ENCODE measurements around the gene JMJD1C.

The JMJD1C gene

GRCh38 chr10:63487990-63488389 is 22.2 kb upstream of the JMJD1C start:
- Histone ChIP-seq H3K4me3 (ENCODE audit: insufficient read depth, low read length, poor library complexity, severe bottlenecking) (no peak overlapping the region), H3K79me2 (ENCODE audit: insufficient read depth, low read length) (no peaks in the 10 kb centered on the region)

GRCh38 chr10:63483983-63484382 is 18.2 kb upstream of the JMJD1C start:
- H3K79me2 ChIP-seq (ENCODE audit: insufficient read depth, low read length): 0 out of 2 replicates have a peak, but pooled peaks cover 5% of the 10 kb centered on the region
- no peak for TF ChIP-seq EZH2phosphoT487 (conservative IDR thresholded peaks at IDR 0.05; ENCODE audit: low read length)
- H3K9ac ChIP-seq (ENCODE audit: low read length): no peak overlapping the region
- no peaks in the 10 kb centered on the region for H3K9me2 ChIP-seq (replicated peaks; ENCODE audit: insufficient read depth, low read length)
- no peak overlapping the region for H3K4me2 ChIP-seq (ENCODE audit: low read depth, low read length, poor library complexity, severe bottlenecking)
- no peak overlapping the region for H3K4me3 ChIP-seq (ENCODE audit: insufficient read depth, low read length, poor library complexity, severe bottlenecking)
- no peak overlapping the region for H3K27ac ChIP-seq (ENCODE audit: low read depth, low read length)
- H4K20me1 ChIP-seq (ENCODE audit: low read depth, low read length): 0 out of 2 replicates have a peak, but pooled peaks cover 9% of the 10 kb centered on the region
- H3K36me3 ChIP-seq (ENCODE audit: low read length): no peaks in the 10 kb centered on the region
- H3F3A ChIP-seq (ENCODE audit: insufficient read depth): no peaks in the 10 kb centered on the region
- no peaks in the 10 kb centered on the region for H3K9me3 ChIP-seq (ENCODE audit: insufficient read depth, low read length)
- H2AFZ ChIP-seq (ENCODE audit: low read depth, low read length, severe bottlenecking): no peak overlapping the region
- no peaks in the 10 kb centered on the region for H3K27me3 ChIP-seq (ENCODE audit: low read length)

More at GRCh38 chr10:63487990-63488389, 22.2 kb upstream of the JMJD1C start:
- no peak overlapping the region for H2AFZ ChIP-seq (ENCODE audit: low read depth, low read length, severe bottlenecking)
- H3K4me2 ChIP-seq (ENCODE audit: low read depth, low read length, poor library complexity, severe bottlenecking): no peak overlapping the region
- H3K9me3 ChIP-seq (ENCODE audit: insufficient read depth, low read length): no peaks in the 10 kb centered on the region
- no peaks in the 10 kb centered on the region; the same call in 1 of the 2 replicates for H3K9me2 ChIP-seq (replicated peaks; ENCODE audit: insufficient read depth, low read length)
- H3K36me3 ChIP-seq (ENCODE audit: low read length): no peaks in the 10 kb centered on the region
- no peak overlapping the region for H3K9ac ChIP-seq (ENCODE audit: low read length)
- H3F3A ChIP-seq (ENCODE audit: insufficient read depth): no peaks in the 10 kb centered on the region
- 0 out of 2 replicates have a peak, but pooled peaks cover 3% of the 10 kb centered on the region for H4K20me1 ChIP-seq (ENCODE audit: low read depth, low read length)
- no peaks in the 10 kb centered on the region for H3K27me3 ChIP-seq (ENCODE audit: low read length)
- H3K27ac ChIP-seq (ENCODE audit: low read depth, low read length): no peak overlapping the region
- TF ChIP-seq CTCF (IDR thresholded peaks at IDR 0.05; ENCODE audit: insufficient read depth, low read length, poor library complexity, severe bottlenecking): no peak
- no peak for TF ChIP-seq EZH2phosphoT487 (conservative IDR thresholded peaks at IDR 0.05; ENCODE audit: low read length)

- Histone ChIP-seq H3F3A (ENCODE audit: insufficient read depth) (0 out of 2 replicates have a peak, but pooled peaks cover 3% of the 10 kb centered on the region), H3K4me2 (ENCODE audit: low read depth, low read length, poor library complexity, severe bottlenecking) (no peak overlapping the region), H3K9ac (ENCODE audit: low read length) (no peak overlapping the region), H2AFZ (ENCODE audit: low read depth, low read length, severe bottlenecking) (no peak overlapping the region), H3K9me3 (ENCODE audit: insufficient read depth, low read length) (no peaks in the 10 kb centered on the region), H3K36me3 (ENCODE audit: low read length) (no peaks in the 10 kb centered on the region), H3K79me2 (ENCODE audit: insufficient read depth, low read length) (peaks cover 15% of the 10 kb centered on the region; the same call in 1 of the 2 replicates), H3K9me2 (replicated peaks; ENCODE audit: insufficient read depth, low read length) (no peaks in the 10 kb centered on the region), H3K4me3 (ENCODE audit: insufficient read depth, low read length, poor library complexity, severe bottlenecking) (no peak overlapping the region), H4K20me1 (ENCODE audit: low read depth, low read length) (peaks cover 20% of the 10 kb centered on the region; the same call in 1 of the 2 replicates), H3K27ac (ENCODE audit: low read depth, low read length) (no peak overlapping the region), H3K27me3 (ENCODE audit: low read length) (no peaks in the 10 kb centered on the region)
- no peak for TF ChIP-seq EZH2phosphoT487 (conservative IDR thresholded peaks at IDR 0.05; ENCODE audit: low read length)
Measured at GRCh38 chr10:63481815-63482421, 16.1 kb upstream of the JMJD1C start.

- no peak overlapping the region for H2AFZ ChIP-seq (ENCODE audit: low read depth, low read length, severe bottlenecking)
- no peaks in the 10 kb centered on the region for H3K9me2 ChIP-seq (replicated peaks; ENCODE audit: insufficient read depth, low read length)
- no peak overlapping the region for H3K9ac ChIP-seq (ENCODE audit: low read length)
- peaks cover 20% of the 10 kb centered on the region; the same call in 1 of the 2 replicates for H4K20me1 ChIP-seq (ENCODE audit: low read depth, low read length)
- TF ChIP-seq EZH2phosphoT487 (conservative IDR thresholded peaks at IDR 0.05; ENCODE audit: low read length): no peak
- no peak for TF ChIP-seq CTCF (IDR thresholded peaks at IDR 0.05; ENCODE audit: insufficient read depth, low read length, poor library complexity, severe bottlenecking)
- H3K36me3 ChIP-seq (ENCODE audit: low read length): no peaks in the 10 kb centered on the region
- H3K4me2 ChIP-seq (ENCODE audit: low read depth, low read length, poor library complexity, severe bottlenecking): no peak overlapping the region
- H3F3A ChIP-seq (ENCODE audit: insufficient read depth): 0 out of 2 replicates have a peak, but pooled peaks cover 3% of the 10 kb centered on the region
- H3K79me2 ChIP-seq (ENCODE audit: insufficient read depth, low read length): peaks cover 15% of the 10 kb centered on the region; the same call in 1 of the 2 replicates
- no peaks in the 10 kb centered on the region for H3K27me3 ChIP-seq (ENCODE audit: low read length)
- H3K4me3 ChIP-seq (ENCODE audit: insufficient read depth, low read length, poor library complexity, severe bottlenecking): no peak overlapping the region
- no peak overlapping the region for H3K27ac ChIP-seq (ENCODE audit: low read depth, low read length)
- H3K9me3 ChIP-seq (ENCODE audit: insufficient read depth, low read length): no peaks in the 10 kb centered on the region
Measured at GRCh38 chr10:63480237-63480636, 14.5 kb upstream of the JMJD1C start.

Measured in SU-DHL-6 (cell line).